Testis (tissue), 2 donors: Measurements from ENCODE around the gene EGLN2.

Source experiments
- POLR2A ChIP-seq: fragments of 450-650 bp; IDR thresholded peaks from one replicate; pipeline ENCODE4 v1.6.1; 2017; ENCODE audit warnings: antibody characterized with exemption, mild to moderate bottlenecking, moderate library complexity
- TF ChIP-seq, protein P1 (sequence below), 3 experiments: fragments of 450-650 bp in 2 of 3; fragments of 200-600 bp in 1 of 3; sonication (generic) in 1 of 3; IDR thresholded peaks; one replicate each; pipeline ENCODE4 v1.5.1; 2016 to 2019; ENCODE audit warnings: antibody characterized with exemption in 3 of 3, mild to moderate bottlenecking in 2 of 3, moderate library complexity in 1 of 3

DNA sequence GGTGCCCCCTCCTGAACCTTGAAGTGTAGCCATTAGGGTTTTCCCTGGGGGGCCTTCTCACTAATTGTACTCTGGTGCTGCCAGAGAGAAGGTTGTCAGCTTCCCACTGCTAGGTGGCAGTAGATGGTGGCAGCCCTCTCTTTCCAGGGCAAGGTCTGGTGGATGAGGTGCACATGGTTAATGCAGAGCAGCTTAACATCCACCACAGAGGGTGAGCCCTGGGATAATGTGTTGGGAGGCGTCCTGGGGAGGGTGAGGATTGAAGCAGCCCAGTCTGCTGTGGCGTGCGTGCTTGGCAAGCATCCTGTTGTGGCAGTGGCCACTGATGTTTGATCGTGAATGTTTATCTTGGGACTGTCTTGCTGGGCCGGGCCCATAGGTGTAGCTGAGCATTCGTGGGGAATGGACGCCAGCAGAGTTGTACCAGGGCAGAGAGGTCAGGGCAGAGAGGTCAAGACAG lies 5.8 kb downstream of the EGLN2 start:
- TF ChIP-seq, protein P1, sequence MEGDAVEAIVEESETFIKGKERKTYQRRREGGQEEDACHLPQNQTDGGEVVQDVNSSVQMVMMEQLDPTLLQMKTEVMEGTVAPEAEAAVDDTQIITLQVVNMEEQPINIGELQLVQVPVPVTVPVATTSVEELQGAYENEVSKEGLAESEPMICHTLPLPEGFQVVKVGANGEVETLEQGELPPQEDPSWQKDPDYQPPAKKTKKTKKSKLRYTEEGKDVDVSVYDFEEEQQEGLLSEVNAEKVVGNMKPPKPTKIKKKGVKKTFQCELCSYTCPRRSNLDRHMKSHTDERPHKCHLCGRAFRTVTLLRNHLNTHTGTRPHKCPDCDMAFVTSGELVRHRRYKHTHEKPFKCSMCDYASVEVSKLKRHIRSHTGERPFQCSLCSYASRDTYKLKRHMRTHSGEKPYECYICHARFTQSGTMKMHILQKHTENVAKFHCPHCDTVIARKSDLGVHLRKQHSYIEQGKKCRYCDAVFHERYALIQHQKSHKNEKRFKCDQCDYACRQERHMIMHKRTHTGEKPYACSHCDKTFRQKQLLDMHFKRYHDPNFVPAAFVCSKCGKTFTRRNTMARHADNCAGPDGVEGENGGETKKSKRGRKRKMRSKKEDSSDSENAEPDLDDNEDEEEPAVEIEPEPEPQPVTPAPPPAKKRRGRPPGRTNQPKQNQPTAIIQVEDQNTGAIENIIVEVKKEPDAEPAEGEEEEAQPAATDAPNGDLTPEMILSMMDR (IDR thresholded peaks at IDR 0.05): no peak
- no peak for TF ChIP-seq POLR2A
